ENCODE measurements around the gene RBX1.
A peak's percentile ranks its signal among the peaks of the same experiment; 100 is the strongest.

Gene RBX1

GRCh38 chr22:41003066-41003465 is 51.9 kb downstream of the RBX1 start:
- Histone ChIP-seq H3K27me3 (ENCODE audit: insufficient read depth, low read length, poor library complexity, severe bottlenecking) (no peaks in the 10 kb centered on the region), H3K79me2 (ENCODE audit: insufficient read depth, low read length) (no peaks in the 10 kb centered on the region), H3K9ac (ENCODE audit: low read depth, low read length, poor library complexity, severe bottlenecking) (no peak overlapping the region), H3F3A (ENCODE audit: low read depth) (no peaks in the 10 kb centered on the region), H3K36me3 (ENCODE audit: insufficient read depth, low read length) (no peaks in the 10 kb centered on the region), H4K20me1 (ENCODE audit: insufficient read depth, low read length, poor library complexity, severe bottlenecking) (no peaks in the 10 kb centered on the region), H3K4me3 (ENCODE audit: low read length, poor library complexity, severe bottlenecking) (no peak overlapping the region), H3K9me2 (replicated peaks; ENCODE audit: low read depth, low read length) (no peaks in the 10 kb centered on the region), H3K4me2 (ENCODE audit: low read depth, low read length, poor library complexity, severe bottlenecking) (no peak overlapping the region), H2AFZ (ENCODE audit: low read length) (0 out of 2 replicates have a peak overlapping the region, but pooled peaks have one; percentile 56), H3K9me3 (ENCODE audit: insufficient read depth, low read depth, low read length) (no peaks in the 10 kb centered on the region), H3K4me1 (ENCODE audit: insufficient read depth, low read length, poor library complexity, severe bottlenecking) (no peaks in the 10 kb centered on the region)
- TF ChIP-seq EZH2phosphoT487 (IDR thresholded peaks at IDR 0.05; ENCODE audit: borderline replicate concordance), result no peak
- TF ChIP-seq CTCF (conservative IDR thresholded peaks at IDR 0.05; ENCODE audit: low read length), result no peak

GRCh38 chr22:41003976-41004375 is 52.8 kb downstream of the RBX1 start:
- Histone ChIP-seq H3K9ac (ENCODE audit: low read depth, low read length, poor library complexity, severe bottlenecking) (no peak overlapping the region), H2AFZ (ENCODE audit: low read length) (no peak overlapping the region), H3F3A (ENCODE audit: low read depth) (no peaks in the 10 kb centered on the region), H3K36me3 (ENCODE audit: insufficient read depth, low read length) (no peaks in the 10 kb centered on the region), H3K4me1 (ENCODE audit: insufficient read depth, low read length, poor library complexity, severe bottlenecking) (no peaks in the 10 kb centered on the region), H3K4me3 (ENCODE audit: low read length, poor library complexity, severe bottlenecking) (no peak overlapping the region), H3K27me3 (ENCODE audit: insufficient read depth, low read length, poor library complexity, severe bottlenecking) (no peaks in the 10 kb centered on the region), H3K4me2 (ENCODE audit: low read depth, low read length, poor library complexity, severe bottlenecking) (no peak overlapping the region), H3K79me2 (ENCODE audit: insufficient read depth, low read length) (no peaks in the 10 kb centered on the region), H4K20me1 (ENCODE audit: insufficient read depth, low read length, poor library complexity, severe bottlenecking) (no peaks in the 10 kb centered on the region), H3K9me2 (replicated peaks; ENCODE audit: low read depth, low read length) (no peaks in the 10 kb centered on the region), H3K9me3 (ENCODE audit: insufficient read depth, low read depth, low read length) (no peaks in the 10 kb centered on the region)
- TF ChIP-seq EZH2phosphoT487 (IDR thresholded peaks at IDR 0.05; ENCODE audit: borderline replicate concordance), result no peak
- TF ChIP-seq CTCF (conservative IDR thresholded peaks at IDR 0.05; ENCODE audit: low read length), result no peak

- Histone ChIP-seq H3K9me3 (ENCODE audit: insufficient read depth, low read depth, low read length) (no peaks in the 10 kb centered on the region), H3K36me3 (ENCODE audit: insufficient read depth, low read length) (no peaks in the 10 kb centered on the region), H3K4me1 (ENCODE audit: insufficient read depth, low read length, poor library complexity, severe bottlenecking) (no peaks in the 10 kb centered on the region), H3K9me2 (replicated peaks; ENCODE audit: low read depth, low read length) (no peaks in the 10 kb centered on the region), H2AFZ (ENCODE audit: low read length) (no peak overlapping the region), H3F3A (ENCODE audit: low read depth) (no peaks in the 10 kb centered on the region), H3K4me2 (ENCODE audit: low read depth, low read length, poor library complexity, severe bottlenecking) (no peak overlapping the region), H3K9ac (ENCODE audit: low read depth, low read length, poor library complexity, severe bottlenecking) (no peak overlapping the region), H3K27me3 (ENCODE audit: insufficient read depth, low read length, poor library complexity, severe bottlenecking) (no peaks in the 10 kb centered on the region), H3K79me2 (ENCODE audit: insufficient read depth, low read length) (no peaks in the 10 kb centered on the region), H3K4me3 (ENCODE audit: low read length, poor library complexity, severe bottlenecking) (no peak overlapping the region), H4K20me1 (ENCODE audit: insufficient read depth, low read length, poor library complexity, severe bottlenecking) (no peaks in the 10 kb centered on the region)
- no peak for TF ChIP-seq CTCF (conservative IDR thresholded peaks at IDR 0.05; ENCODE audit: low read length)
- TF ChIP-seq EZH2phosphoT487 (IDR thresholded peaks at IDR 0.05; ENCODE audit: borderline replicate concordance), result no peak
These were observed 58.2 kb downstream of the RBX1 start for GRCh38 chr22:41009222-41009948.
